ENCODE results near the gene VAMP1. TPM values are rescaled to one million over a fixed set of nuclear protein-coding genes. Genes with fewer than 3 reads are reported as not detected.
A peak's percentile ranks its signal among the peaks of the same experiment; 100 is the strongest.

VAMP1 gene
- total and polyA plus RNA-seq, 2 of the 13 experiments (the other 11 are each of a cell fraction or from before 2014, with no cell fraction given) = 2.5 to 7.4 TPM

DNA sequence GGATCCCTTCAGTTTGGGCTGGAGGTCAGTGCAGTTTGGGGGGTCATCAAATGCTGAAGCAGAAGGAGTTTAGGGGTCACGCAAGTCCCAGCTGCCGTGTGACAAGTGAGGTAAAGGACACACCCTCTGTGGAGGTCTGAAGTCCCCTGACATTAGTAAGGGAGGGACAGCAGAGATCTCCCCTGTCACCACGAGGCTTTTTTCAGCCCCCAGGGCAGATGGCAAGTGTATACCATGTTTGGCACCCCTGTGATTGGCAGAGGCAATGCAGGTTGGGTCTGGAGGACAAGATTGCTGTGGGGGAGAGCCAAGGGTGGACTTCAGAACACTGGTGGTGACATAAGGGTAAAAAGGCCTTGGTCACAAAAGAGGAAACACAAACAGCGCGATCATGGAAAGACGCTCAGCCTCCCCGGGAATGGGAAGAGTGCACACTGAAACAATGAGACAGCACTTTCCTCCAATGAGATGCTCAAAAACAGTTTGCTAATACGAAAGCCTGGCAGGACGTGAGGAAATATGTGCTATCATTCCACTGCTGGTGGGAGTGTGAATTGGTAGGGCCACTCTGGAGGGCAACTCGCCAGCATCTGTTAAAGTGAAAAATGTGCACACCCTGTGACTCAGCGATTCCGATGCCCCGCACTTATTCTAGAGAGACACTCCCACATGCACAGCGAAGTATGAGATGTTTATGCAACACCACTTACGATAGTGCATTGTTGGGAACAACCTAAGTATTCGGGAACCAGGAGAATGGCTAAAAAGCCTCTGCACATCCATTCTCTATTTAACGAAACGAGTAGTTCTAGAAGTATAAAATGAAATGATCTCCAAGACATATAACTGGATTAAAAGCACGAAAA is 40.1 kb downstream of the VAMP1 start (continued):
- TF ChIP-seq ZNF574 (CRISPR knock-in tag; IDR thresholded peaks at IDR 0.05) = peak; percentile 43; the same call in 1 of the 2 replicates
- TF ChIP-seq ZNF280D (CRISPR knock-in tag; IDR thresholded peaks at IDR 0.05) = no peak
- TF ChIP-seq ZNF703 (CRISPR knock-in tag; IDR thresholded peaks at IDR 0.05; ENCODE audit: borderline replicate concordance) = no peak
- no peak for TF ChIP-seq ZNF605 (CRISPR knock-in tag; IDR thresholded peaks at IDR 0.05)
- TF ChIP-seq, protein P1, sequence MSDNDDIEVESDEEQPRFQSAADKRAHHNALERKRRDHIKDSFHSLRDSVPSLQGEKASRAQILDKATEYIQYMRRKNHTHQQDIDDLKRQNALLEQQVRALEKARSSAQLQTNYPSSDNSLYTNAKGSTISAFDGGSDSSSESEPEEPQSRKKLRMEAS (IDR thresholded peaks at IDR 0.05) = peak; percentile 54
- no peak for TF ChIP-seq GMEB2 (CRISPR knock-in tag; IDR thresholded peaks at IDR 0.05; ENCODE audit: low read depth)
- TF ChIP-seq ATF1 (CRISPR knock-in tag; IDR thresholded peaks at IDR 0.05) = no peak
- TF ChIP-seq RFXANK (CRISPR knock-in tag; IDR thresholded peaks at IDR 0.05) = no peak
- TF ChIP-seq ZNF75D (CRISPR knock-in tag; IDR thresholded peaks at IDR 0.05; ENCODE audit: borderline replicate concordance) = no peak
- 0 out of 2 replicates have a peak, but pooled peaks have one; percentile 20 for TF ChIP-seq ZNF792 (CRISPR knock-in tag; IDR thresholded peaks at IDR 0.05)
- no peak for TF ChIP-seq SOX6 (IDR thresholded peaks at IDR 0.05)
- peak; percentile 37 for TF ChIP-seq SOX6 (CRISPR knock-in tag; IDR thresholded peaks at IDR 0.05)
- peak; percentile 14; the same call in 1 of the 2 replicates for TF ChIP-seq IRF2 (CRISPR knock-in tag; IDR thresholded peaks at IDR 0.05)
- TF ChIP-seq SAP130 (CRISPR knock-in tag; IDR thresholded peaks at IDR 0.05; ENCODE audit: low read depth) = peak; percentile 83
- no peak for TF ChIP-seq GTF3A (CRISPR knock-in tag; conservative IDR thresholded peaks at IDR 0.05)
- no peak for TF ChIP-seq NCOA5 (CRISPR knock-in tag; IDR thresholded peaks at IDR 0.05)
- no peak for TF ChIP-seq MIER3 (CRISPR knock-in tag; IDR thresholded peaks at IDR 0.05; ENCODE audit: borderline replicate concordance)
- TF ChIP-seq SATB2 (CRISPR knock-in tag; IDR thresholded peaks at IDR 0.05) = no peak
- no peak for TF ChIP-seq NFYC (CRISPR knock-in tag; IDR thresholded peaks at IDR 0.05)
- TF ChIP-seq MAFG (CRISPR knock-in tag; IDR thresholded peaks at IDR 0.05) = peak; percentile 95
- TF ChIP-seq SOX13 (IDR thresholded peaks at IDR 0.05) = 0 out of 2 replicates have a peak, but pooled peaks have one; percentile 19
- no peak for TF ChIP-seq SOX13 (CRISPR knock-in tag; conservative IDR thresholded peaks at IDR 0.05 in 1 of 2, IDR thresholded peaks at IDR 0.05 in 1 of 2)
- no peak for TF ChIP-seq SMAD9 (CRISPR knock-in tag; IDR thresholded peaks at IDR 0.05)
